GM21526 (cell line): ENCODE results near the gene SPDYE4.

Source experiments
- ATAC-seq: cut with Tn5 transposase; IDR thresholded peaks from one replicate; pipeline ENCODE4 v1.9.1; 2021; ENCODE audit warnings: moderate library complexity; ENCODE audit not compliant: unreplicated experiment, low FRiP score

Gene SPDYE4

GRCh38 chr17:8713878-8714277 is 44.5 kb downstream of the SPDYE4 start:
- no peak for ATAC-seq

- no peak for ATAC-seq
These were observed 45.0 kb downstream of the SPDYE4 start for GRCh38 chr17:8713315-8713714.

GRCh38 chr17:8712698-8713097 is 45.6 kb downstream of the SPDYE4 start:
- no peak for ATAC-seq

GRCh38 chr17:8711291-8711690 is 47.1 kb downstream of the SPDYE4 start:
- no peak for ATAC-seq

- ATAC-seq = no peak
These were observed 47.5 kb downstream of the SPDYE4 start for GRCh38 chr17:8710813-8711212.

- no peak for ATAC-seq
These were observed 49.3 kb downstream of the SPDYE4 start for GRCh38 chr17:8709006-8709405.

GRCh38 chr17:8708025-8708461 is 50.3 kb downstream of the SPDYE4 start:
- no peak for ATAC-seq

GRCh38 chr17:8707332-8708024 is 50.9 kb downstream of the SPDYE4 start:
- ATAC-seq = no peak

- no peak for ATAC-seq
These were observed 51.9 kb downstream of the SPDYE4 start for GRCh38 chr17:8706431-8706830.

- no peak for ATAC-seq
These were observed 52.9 kb downstream of the SPDYE4 start for GRCh38 chr17:8705427-8705826.

- no peak for ATAC-seq
These were observed 55.3 kb downstream of the SPDYE4 start for GRCh38 chr17:8703001-8703400.

GRCh38 chr17:8701754-8702153 is 56.6 kb downstream of the SPDYE4 start:
- no peak for ATAC-seq

- ATAC-seq = no peak
These were observed 57.1 kb downstream of the SPDYE4 start for GRCh38 chr17:8701221-8701620.
